IPS-20b (cell line): Measurements from ENCODE around the gene FEV.

ENCODE experiments used
- H3K27ac ChIP-seq: one replicate; pipeline ENCODE4 v1.5.1; 2013; ENCODE audit warnings: low read length
- H3K27me3 ChIP-seq: 2 replicates; pipeline ENCODE4 v1.6.1; 2013; ENCODE audit warnings: mild to moderate bottlenecking, low read length, inconsistent platforms; ENCODE audit not compliant: insufficient read depth
- H3K36me3 ChIP-seq: 2 replicates; pipeline ENCODE4 v1.6.1; 2013; ENCODE audit warnings: low read depth, mild to moderate bottlenecking, inconsistent platforms, low read length, moderate library complexity; ENCODE audit not compliant: insufficient read depth
- H3K4me1 ChIP-seq: 2 replicates; pipeline ENCODE4 v1.6.1; 2013; ENCODE audit warnings: mild to moderate bottlenecking, control low read depth, inconsistent platforms, low read length, moderate library complexity; ENCODE audit not compliant: insufficient read depth
- H3K4me3 ChIP-seq: 2 replicates; pipeline ENCODE4 v1.5.1; 2013; ENCODE audit warnings: mild to moderate bottlenecking, low read length, inconsistent platforms
- H3K9ac ChIP-seq: 2 replicates; pipeline ENCODE4 v1.6.1; 2013; ENCODE audit warnings: low read depth, mild to moderate bottlenecking, inconsistent platforms, low read length, moderate library complexity
- H3K9me3 ChIP-seq: 2 replicates; pipeline ENCODE4 v1.6.1; 2013; ENCODE audit warnings: mild to moderate bottlenecking, low read depth, low read length, inconsistent platforms; ENCODE audit not compliant: insufficient read depth

FEV gene

GRCh38 chr2:218998414-218999002 is 13.5 kb upstream of the FEV start:
- Histone ChIP-seq H3K36me3 (no peaks in the 10 kb centered on the region), H3K4me3 (no peak overlapping the region), H3K27ac (no peak overlapping the region), H3K4me1 (peaks cover 9% of the 10 kb centered on the region; the same call in 1 of the 2 replicates), H3K9ac (no peak overlapping the region), H3K27me3 (peaks cover 100% of the 10 kb centered on the region), H3K9me3 (peaks cover 5% of the 10 kb centered on the region; the same call in 1 of the 2 replicates)

GRCh38 chr2:218997731-218998130 is 12.7 kb upstream of the FEV start:
- H3K27ac ChIP-seq: no peak overlapping the region
- no peaks in the 10 kb centered on the region for H3K36me3 ChIP-seq
- H3K4me3 ChIP-seq: no peak overlapping the region
- peaks cover 5% of the 10 kb centered on the region; the same call in 1 of the 2 replicates for H3K9me3 ChIP-seq
- peaks cover 9% of the 10 kb centered on the region; the same call in 1 of the 2 replicates for H3K4me1 ChIP-seq
- H3K27me3 ChIP-seq: peaks cover 100% of the 10 kb centered on the region
- H3K9ac ChIP-seq: no peak overlapping the region

GRCh38 chr2:218996937-218997336 is 12.0 kb upstream of the FEV start:
- Histone ChIP-seq H3K9ac (no peak overlapping the region), H3K4me3 (no peak overlapping the region), H3K4me1 (peaks cover 9% of the 10 kb centered on the region; the same call in 1 of the 2 replicates), H3K27ac (no peak overlapping the region), H3K36me3 (no peaks in the 10 kb centered on the region), H3K27me3 (peaks cover 100% of the 10 kb centered on the region), H3K9me3 (peaks cover 5% of the 10 kb centered on the region; the same call in 1 of the 2 replicates)

- Histone ChIP-seq H3K36me3 (no peaks in the 10 kb centered on the region), H3K27ac (no peak overlapping the region), H3K27me3 (peaks cover 100% of the 10 kb centered on the region), H3K9ac (no peak overlapping the region), H3K4me1 (peaks cover 9% of the 10 kb centered on the region; the same call in 1 of the 2 replicates), H3K9me3 (peaks cover 5% of the 10 kb centered on the region; the same call in 1 of the 2 replicates), H3K4me3 (peak overlapping the region; percentile 43; the same call in 1 of the 2 replicates)
Measured at GRCh38 chr2:218995972-218996711, 11.2 kb upstream of the FEV start.

- no peak overlapping the region for H3K9ac ChIP-seq
- no peaks in the 10 kb centered on the region for H3K36me3 ChIP-seq
- no peak overlapping the region for H3K4me3 ChIP-seq
- H3K27me3 ChIP-seq: peaks cover 100% of the 10 kb centered on the region
- H3K4me1 ChIP-seq: peaks cover 9% of the 10 kb centered on the region; the same call in 1 of the 2 replicates
- H3K9me3 ChIP-seq: peaks cover 5% of the 10 kb centered on the region; the same call in 1 of the 2 replicates
- H3K27ac ChIP-seq: no peak overlapping the region
Measured at GRCh38 chr2:218995561-218995960, 10.6 kb upstream of the FEV start.

- H3K4me3 ChIP-seq: peak within 1 kb of the TSS; percentile 22; the same call in 1 of the 2 replicates
- 0 out of 2 replicates have a peak, but pooled peaks cover 2% of the 10 kb centered on the region for H3K4me1 ChIP-seq
- peaks cover 5% of the 10 kb centered on the region; the same call in 1 of the 2 replicates for H3K9me3 ChIP-seq
- H3K27ac ChIP-seq: no peak within 1 kb of the TSS
- H3K27me3 ChIP-seq: peaks cover 100% of the 10 kb centered on the region
- no peaks in the 10 kb centered on the region for H3K36me3 ChIP-seq
- no peak within 1 kb of the TSS for H3K9ac ChIP-seq
Measured at GRCh38 chr2:218993345-218994315, 8.6 kb upstream of the FEV start, which contains the start of gene CRYBA2. CRYBA2 (minus strand) TSS chr2:218993422; CDS start chr2:218993176, 246 bp downstream.

GRCh38 chr2:218992703-218993344 is 7.8 kb upstream of the FEV start:
- no peak overlapping the region for H3K27ac ChIP-seq
- H3K9ac ChIP-seq: no peak overlapping the region
- H3K36me3 ChIP-seq: no peaks in the 10 kb centered on the region
- no peak overlapping the region for H3K4me3 ChIP-seq
- H3K4me1 ChIP-seq: 0 out of 2 replicates have a peak, but pooled peaks cover 2% of the 10 kb centered on the region
- H3K9me3 ChIP-seq: peaks cover 5% of the 10 kb centered on the region; the same call in 1 of the 2 replicates
- peaks cover 100% of the 10 kb centered on the region for H3K27me3 ChIP-seq

- Histone ChIP-seq H3K27ac (no peak overlapping the region), H3K9me3 (peaks cover 5% of the 10 kb centered on the region; the same call in 1 of the 2 replicates), H3K36me3 (no peaks in the 10 kb centered on the region), H3K9ac (no peak overlapping the region), H3K4me1 (0 out of 2 replicates have a peak, but pooled peaks cover 2% of the 10 kb centered on the region), H3K27me3 (peaks cover 100% of the 10 kb centered on the region), H3K4me3 (no peak overlapping the region)
Measured at GRCh38 chr2:218992196-218992595, 7.2 kb upstream of the FEV start.

GRCh38 chr2:218991674-218992168 is 6.7 kb upstream of the FEV start:
- H3K9ac ChIP-seq: no peak overlapping the region
- H3K4me1 ChIP-seq: 0 out of 2 replicates have a peak, but pooled peaks cover 2% of the 10 kb centered on the region
- H3K36me3 ChIP-seq: no peaks in the 10 kb centered on the region
- no peak overlapping the region for H3K4me3 ChIP-seq
- H3K9me3 ChIP-seq: peaks cover 5% of the 10 kb centered on the region; the same call in 1 of the 2 replicates
- no peak overlapping the region for H3K27ac ChIP-seq
- H3K27me3 ChIP-seq: peaks cover 100% of the 10 kb centered on the region

GRCh38 chr2:218990612-218991011 is 5.6 kb upstream of the FEV start:
- Histone ChIP-seq H3K27me3 (peaks cover 100% of the 10 kb centered on the region), H3K27ac (no peak overlapping the region), H3K9ac (no peak overlapping the region), H3K9me3 (peaks cover 4% of the 10 kb centered on the region; the same call in 1 of the 2 replicates), H3K4me1 (0 out of 2 replicates have a peak, but pooled peaks cover 2% of the 10 kb centered on the region), H3K4me3 (no peak overlapping the region), H3K36me3 (no peaks in the 10 kb centered on the region)
